SH-SY5Y (cell line): Measurements from ENCODE around the gene MTMR6.

Source experiments
- GATA2 ChIP-seq: IDR thresholded peaks from 2 replicates; pipeline ENCODE4 v1.6.1; 2011; ENCODE audit warnings: mild to moderate bottlenecking, low read depth, low read length
- GATA3 ChIP-seq: IDR thresholded peaks from 2 replicates; pipeline ENCODE4 v1.6.1; 2011; ENCODE audit warnings: low read depth, mild to moderate bottlenecking, low read length, moderate library complexity

Gene MTMR6

GRCh38 chr13:25248071-25248470, 39.2 kb downstream of the MTMR6 start:
- no peak for TF ChIP-seq GATA3
- TF ChIP-seq GATA2 = no peak

DNA sequence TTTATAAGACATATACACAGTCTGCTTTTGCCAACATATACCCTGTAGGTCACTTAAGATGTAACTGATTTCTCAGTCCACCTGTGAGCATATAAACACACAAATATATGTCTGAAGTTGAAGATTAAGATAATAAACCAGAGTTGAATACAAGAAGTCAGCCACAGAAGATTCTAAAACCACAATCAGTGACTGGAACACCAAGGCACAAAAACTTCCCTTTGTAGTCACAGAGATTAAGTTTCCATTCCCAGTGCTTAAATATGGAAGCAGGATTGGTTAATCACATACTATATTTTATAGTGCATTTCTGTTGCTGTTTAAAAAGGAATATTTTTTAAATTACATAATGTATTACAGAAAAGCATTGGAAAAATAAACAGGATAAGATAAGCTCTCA, 39.9 kb downstream of the MTMR6 start:
- TF ChIP-seq GATA2 (no peak), GATA3 (no peak)

DNA sequence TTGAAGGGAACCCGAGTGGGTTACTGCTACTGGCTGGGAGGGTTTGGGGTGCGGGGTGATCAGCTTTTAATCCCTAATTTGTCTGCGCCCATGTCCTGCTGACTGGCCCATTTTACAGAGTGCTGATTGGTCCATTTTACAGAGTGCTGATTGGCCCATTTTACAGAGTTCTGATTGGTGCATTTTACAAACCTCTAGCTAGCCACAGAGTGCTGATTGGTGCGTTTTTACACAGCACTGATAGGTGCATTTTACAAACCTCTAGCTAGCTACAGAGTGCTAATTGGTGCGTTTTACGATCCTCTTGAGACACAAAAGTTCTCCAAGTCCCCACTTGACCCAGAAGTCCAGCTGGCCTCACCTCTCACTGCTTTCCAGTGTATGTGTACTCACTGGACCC, 43.2 kb downstream of the MTMR6 start:
- no peak for TF ChIP-seq GATA2
- no peak for TF ChIP-seq GATA3

- TF ChIP-seq GATA3 (no peak), GATA2 (no peak)
Measured at GRCh38 chr13:25242956-25243355, 44.3 kb downstream of the MTMR6 start.

- no peak for TF ChIP-seq GATA2
- TF ChIP-seq GATA3 = no peak
Measured at GRCh38 chr13:25241007-25241406, 46.3 kb downstream of the MTMR6 start.

DNA sequence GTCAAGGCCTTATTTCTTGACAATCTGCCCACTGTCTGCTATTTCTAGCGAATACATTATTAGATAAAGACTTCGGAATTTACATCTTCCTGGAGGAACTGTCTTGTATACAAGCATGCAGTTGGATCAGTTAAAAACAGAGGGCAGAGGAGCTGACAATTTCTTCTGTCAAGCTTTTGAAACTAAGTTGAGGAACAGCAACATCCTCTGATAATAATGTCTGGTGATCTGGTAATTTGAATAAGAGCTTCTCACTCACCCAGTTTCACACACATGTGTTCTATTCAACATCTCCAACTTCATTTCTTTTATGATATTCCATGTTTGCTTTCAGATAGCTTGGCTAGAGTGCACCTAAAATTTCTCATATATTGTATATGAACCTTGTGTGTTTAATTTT, 50.2 kb downstream of the MTMR6 start:
- no peak for TF ChIP-seq GATA2
- no peak for TF ChIP-seq GATA3

DNA sequence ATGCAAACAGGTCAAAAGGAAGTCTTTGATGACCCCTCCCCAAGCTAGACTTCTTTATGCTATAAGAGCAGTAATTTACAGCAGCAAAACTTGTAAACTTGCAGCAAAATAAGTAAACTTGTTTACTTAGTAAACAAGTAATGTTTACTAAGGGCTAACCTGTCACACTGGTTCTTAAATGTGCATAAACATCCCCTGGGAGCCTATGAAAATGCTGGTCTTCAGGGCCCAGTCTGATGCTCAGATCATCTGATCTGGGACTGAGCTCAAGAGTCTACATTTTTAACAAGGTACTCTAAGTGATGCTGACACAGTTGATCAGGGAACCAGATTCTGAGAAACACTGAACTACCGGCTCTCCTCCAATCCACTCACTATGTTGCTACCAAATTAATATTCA, 53.4 kb downstream of the MTMR6 start:
- TF ChIP-seq GATA2 = no peak

DNA sequence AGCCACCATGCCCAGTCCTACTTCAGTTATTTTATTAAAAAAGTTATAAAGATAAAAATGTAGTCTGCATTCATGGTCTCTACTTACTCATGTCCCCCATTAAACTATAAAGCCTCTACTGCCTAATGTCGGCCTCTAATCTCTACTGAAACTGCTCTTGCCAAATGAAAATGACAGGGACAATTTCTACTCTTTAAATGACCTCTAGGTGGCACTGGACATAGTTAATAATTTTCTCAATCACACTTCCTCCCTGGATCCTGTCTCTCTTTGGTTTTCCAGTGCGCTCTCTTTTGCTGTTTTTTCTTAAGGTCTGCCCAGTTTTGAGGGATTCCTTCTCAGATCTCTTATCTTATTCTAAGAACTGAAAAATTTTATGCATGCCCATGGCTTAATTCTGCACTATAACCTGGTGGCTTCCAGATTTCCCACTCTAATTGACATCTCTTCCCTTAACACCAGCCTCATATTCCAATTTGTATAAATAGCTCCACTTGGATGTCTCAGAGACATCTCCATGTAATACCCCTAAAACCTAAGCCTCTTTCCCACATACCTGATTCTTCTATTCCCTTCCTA, 54.3 kb downstream of the MTMR6 start:
- no peak for TF ChIP-seq GATA2
- no peak for TF ChIP-seq GATA3

- TF ChIP-seq GATA3 = no peak
- TF ChIP-seq GATA2 = no peak
Measured at GRCh38 chr13:25231517-25231916, 55.8 kb downstream of the MTMR6 start.

DNA sequence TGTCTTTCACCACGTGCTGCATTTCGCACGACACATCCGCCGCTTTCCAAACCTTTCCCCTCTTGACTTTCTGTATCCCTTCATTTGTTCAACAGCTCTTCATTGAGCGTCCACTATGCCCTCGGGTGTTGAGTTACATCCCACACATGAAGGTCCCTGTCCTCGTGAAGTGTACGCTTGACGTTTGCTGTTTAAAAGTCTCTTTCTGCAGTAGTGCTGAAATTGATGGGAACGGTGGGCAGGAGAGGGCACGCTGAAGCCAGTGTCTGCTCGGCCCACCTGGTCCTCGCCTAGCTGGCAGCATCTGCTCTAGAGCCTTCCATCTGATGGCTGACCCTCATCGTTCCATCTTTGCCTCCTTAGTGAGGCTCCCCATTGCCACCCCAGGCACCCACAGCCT, 59.6 kb downstream of the MTMR6 start:
- no peak for TF ChIP-seq GATA2
- TF ChIP-seq GATA3 = no peak

GRCh38 chr13:25225970-25226369, 61.3 kb downstream of the MTMR6 start:
- TF ChIP-seq GATA3 (no peak), GATA2 (no peak)

DNA sequence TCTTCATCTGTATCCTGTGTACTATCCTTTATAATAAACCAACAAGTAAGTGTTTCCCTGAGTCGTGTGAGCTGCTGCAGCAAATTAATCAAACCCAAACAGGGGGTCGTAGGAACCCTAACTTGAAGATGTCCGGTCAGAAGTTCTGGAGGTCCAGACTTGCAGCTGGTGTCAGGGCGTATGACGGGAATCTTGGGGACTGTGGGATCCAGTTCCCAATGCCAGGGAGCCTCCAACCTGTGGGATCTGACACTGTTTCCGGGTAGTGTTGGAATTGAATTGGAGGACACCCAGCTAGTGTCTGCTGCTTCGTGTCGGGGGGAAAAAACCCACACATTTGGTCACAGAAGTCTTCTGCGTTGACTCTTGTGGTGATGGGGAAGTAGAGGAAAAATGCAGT, 63.1 kb downstream of the MTMR6 start:
- TF ChIP-seq GATA3 (no peak), GATA2 (no peak)

DNA sequence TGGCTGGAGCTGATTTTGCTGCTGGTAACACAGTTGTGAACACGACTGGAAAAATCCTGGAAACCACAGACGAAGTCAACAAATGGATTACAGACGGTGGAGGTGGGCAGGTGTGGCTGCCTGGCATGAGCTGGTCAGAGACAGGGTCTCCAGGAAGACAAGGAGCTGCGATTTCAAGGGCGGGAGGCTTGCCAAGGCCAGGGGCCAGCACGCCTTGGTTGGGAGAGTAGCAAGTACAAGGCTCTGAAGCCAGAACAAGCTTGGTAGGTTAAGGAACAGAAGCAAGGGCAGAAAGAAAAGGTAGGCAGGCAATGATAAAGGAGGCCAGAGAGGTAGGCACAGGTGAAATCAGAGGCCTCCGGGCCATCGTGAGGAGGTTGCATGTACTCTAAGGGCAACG, 64.5 kb downstream of the MTMR6 start:
- TF ChIP-seq GATA3 = no peak
- TF ChIP-seq GATA2 = no peak

DNA sequence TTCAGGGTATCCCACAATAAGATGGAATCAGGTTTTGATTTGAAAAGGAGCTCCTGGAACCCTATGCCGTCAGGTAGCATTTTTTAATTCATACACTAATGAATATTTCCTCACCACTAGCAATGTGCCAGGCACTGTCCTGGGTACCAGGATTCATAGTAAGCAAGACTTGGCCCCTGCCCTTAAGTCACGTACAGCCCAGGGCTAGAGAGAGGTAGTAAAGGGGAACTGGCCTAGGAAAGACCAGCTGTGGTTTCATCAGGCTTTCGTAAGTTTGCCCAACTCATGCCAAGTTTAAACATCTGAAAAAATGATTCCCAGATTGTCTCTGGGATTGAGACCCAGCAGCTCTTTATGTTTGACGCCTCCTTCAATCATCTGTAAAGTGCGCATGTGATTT, 69.3 kb downstream of the MTMR6 start:
- TF ChIP-seq GATA3 = no peak
- no peak for TF ChIP-seq GATA2

DNA sequence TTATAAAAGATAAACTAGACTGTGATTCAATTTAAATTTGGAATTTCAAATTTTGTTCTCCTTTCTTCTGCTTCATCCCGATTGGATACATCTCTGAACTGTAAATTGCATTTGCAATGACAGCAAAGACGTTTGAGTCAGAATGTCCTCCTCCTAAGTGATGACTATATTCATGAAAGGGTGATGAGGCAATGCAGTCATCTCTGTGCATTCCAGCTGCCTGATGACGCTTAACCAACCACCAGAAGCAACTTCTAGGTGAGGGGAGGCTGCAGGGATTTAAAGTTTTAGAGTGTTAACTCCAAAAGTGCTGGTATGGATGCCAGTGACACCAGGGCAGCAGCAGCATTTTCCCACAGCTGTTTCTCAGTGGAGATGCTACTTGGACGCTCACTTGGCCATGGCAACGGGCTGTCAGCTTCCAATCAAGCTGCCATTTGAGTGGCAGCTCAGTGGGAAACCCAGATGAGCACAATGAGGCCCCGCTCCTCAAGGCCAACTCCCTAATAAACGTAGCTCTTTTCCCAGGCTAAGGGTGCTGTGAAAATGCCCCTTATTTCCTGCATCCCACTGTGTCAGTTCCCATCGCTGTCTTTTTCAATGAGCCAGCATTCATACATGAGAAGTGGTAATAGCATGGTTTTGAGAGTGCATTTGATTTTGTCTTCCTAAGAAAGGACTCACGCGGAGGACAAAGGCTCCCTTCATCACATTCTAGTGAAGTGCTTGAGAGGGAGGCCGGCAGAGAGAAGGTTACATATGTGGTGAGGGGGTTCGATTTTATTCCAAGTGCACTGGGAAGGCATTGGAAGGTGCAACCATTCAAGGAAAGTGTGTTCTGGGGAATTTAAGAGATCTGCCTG, 70.0 kb downstream of the MTMR6 start:
- TF ChIP-seq GATA2 (no peak), GATA3 (no peak)
